HG02885 (cell line): Measurements from ENCODE around the gene ASB9.
A peak's percentile ranks its signal among the peaks of the same experiment; 100 is the strongest.
"Not testable (repeated sequence)": the region's sequence is repeated elsewhere in the genome, so short reads cannot be mapped to it uniquely, and the experiment has no call there.

ENCODE experiments used
- ATAC-seq: cut with Tn5 transposase; IDR thresholded peaks from one replicate; pipeline ENCODE4 v1.9.1; 2021; ENCODE audit warnings: mild to moderate bottlenecking; ENCODE audit not compliant: unreplicated experiment, poor library complexity

ASB9 gene

GRCh38 chrX:15242899-15243555, 26.9 kb downstream of the ASB9 start:
- no peak for ATAC-seq

- no peak for ATAC-seq
Observed at GRCh38 chrX:15241301-15241700, 28.6 kb downstream of the ASB9 start.

GRCh38 chrX:15240414-15240813, 29.5 kb downstream of the ASB9 start:
- no peak for ATAC-seq

- ATAC-seq: no peak
Observed at GRCh38 chrX:15236146-15236545, 33.7 kb downstream of the ASB9 start.

DNA sequence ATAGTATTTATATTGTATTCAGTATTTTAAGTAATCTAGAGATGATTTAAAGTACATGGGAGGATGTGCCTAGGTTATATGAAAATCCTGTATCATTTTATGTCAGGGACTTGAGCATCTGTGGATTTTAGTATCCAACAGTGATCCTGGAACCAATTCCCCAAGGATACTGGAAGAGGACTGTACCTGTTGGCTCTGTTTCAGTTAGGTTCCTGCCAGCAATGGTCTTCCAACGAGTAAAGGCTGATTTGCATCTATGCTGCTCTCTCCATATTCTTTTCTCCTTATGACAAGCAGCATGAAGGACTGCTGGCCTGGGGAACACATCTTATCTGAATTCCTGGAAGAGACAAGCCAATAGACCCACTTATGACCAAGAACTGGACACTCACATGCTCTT, 34.9 kb downstream of the ASB9 start:
- ATAC-seq: no peak

GRCh38 chrX:15233416-15234015, 36.4 kb downstream of the ASB9 start:
- no peak for ATAC-seq

- ATAC-seq: no peak
Observed at GRCh38 chrX:15224747-15225146, 45.1 kb downstream of the ASB9 start.

DNA sequence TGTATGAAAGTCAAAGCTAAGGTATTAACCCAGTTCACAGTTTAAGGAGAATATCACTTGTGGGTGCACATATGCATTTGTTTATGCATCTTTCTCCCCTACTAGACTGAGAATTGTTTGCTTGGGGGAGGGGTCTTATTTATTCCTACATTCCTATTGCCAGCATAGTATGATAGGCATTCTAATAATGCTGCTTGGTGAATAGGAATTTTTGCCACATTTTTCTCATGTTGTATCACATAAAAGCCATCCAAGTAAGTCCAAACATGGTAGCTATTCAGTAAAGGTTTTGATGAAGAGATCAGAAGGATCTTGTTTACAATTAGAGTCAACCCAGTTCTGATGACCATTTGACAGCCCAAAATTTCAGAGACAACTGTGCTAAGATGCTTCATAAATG, 48.6 kb downstream of the ASB9 start:
- ATAC-seq: no peak

DNA sequence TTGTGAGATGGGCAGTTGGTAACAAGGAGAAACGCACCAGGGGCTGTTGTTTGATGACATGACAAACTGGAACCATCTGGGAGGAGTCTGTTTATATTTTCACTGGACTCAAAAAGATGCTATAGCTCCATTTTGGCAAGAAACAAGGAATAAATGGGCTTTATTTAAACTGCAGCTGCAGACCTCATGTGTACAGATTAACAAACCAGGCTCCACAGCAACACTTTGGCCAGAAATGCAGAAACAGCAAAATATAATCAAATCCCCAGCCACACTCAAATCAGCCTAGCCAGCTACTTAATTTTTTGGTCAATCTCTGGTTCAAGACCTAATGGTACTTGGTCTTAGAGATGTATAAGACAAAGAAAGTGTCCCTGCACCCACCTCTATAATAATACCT, 52.7 kb downstream of the ASB9 start:
- ATAC-seq: no peak

DNA sequence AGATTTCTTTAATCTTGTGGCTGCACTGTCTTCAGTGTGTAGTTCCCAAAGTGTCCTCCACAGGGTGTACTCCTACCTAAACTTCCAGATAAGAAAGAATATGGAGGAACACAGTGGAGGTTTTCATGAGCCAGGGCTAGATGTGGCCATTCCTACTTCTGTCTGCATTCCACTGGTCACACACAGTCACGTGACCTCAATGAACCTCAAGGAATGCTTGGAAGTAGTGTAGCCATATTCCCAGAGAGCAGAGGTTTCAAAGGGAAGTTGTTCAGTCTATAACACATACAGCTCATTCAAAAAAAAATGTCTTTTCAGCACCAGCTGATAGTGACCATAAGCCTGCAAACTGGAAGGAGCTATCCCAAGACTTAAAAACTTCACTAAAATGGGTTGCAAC, 53.6 kb downstream of the ASB9 start:
- no peak for ATAC-seq

- no peak for ATAC-seq
Observed at GRCh38 chrX:15215366-15215765, 54.5 kb downstream of the ASB9 start.

DNA sequence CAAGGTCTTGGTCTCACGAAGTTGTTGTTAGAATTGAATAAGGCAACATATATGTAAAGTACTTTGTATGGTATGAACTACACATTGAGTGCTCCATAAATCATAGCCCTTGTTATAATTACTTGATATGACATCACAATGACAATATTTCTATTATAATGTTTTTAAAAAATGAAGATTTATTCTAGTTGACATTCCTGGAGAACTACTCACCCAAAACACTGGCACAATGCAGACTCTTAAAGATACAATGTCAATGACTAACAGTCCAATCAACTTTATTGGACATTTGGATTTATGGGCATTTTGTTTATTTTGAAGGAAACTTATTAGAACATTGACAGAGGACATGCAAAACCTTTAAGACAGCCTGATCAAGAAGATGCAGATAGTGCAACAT, 55.3 kb downstream of the ASB9 start:
- no peak for ATAC-seq

- ATAC-seq: no peak
Observed at GRCh38 chrX:15209096-15209495, 60.8 kb downstream of the ASB9 start.

GRCh38 chrX:15207994-15208393, 61.9 kb downstream of the ASB9 start:
- no peak for ATAC-seq

DNA sequence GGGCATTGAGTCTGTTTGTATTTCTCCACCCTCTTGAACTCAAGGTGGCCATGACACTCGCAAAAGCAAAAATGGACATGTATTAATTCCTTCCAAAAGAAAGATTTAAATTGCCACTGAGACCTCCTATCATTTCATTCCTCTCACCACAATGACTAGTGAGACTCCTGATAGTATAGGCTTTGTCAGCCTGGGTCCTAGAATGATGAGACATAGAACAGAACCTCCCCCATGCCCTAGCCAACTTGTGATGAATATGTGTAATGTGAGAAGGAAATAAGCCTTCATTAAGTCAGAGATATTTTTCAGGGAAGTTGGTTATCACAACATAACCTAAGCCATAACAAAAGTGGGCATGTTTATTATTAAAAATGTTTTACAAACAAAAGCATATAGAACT, 62.5 kb downstream of the ASB9 start:
- no peak for ATAC-seq

GRCh38 chrX:15206306-15206705, 63.6 kb downstream of the ASB9 start:
- no peak for ATAC-seq

DNA sequence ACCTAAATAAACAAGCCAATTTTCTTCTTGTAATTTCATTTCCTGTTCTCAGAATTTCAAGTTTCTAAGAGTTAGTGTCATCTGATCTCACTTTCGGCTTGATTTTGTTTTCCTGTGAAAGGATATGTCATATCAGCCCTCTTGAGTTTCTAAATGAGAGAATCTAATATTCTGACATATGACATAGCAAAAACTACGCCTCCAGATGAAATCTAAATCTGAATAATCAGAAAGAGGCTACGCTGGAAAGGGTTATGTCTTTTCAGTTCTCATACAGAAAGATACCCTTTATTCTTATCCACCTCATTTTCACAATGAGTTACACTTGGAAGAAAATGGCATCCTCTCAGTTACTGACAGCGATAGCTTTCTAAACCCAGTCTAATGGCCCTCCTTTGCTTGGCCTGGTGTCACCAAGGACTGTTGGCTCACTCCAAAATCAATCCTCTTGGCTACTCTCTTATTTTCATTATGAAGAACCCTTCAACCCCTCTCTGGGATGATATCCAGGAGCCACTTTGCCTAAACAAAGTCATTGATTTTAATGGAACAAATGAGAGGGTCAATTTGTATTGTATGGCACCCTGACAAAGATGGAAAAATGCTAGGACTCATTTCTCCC, 65.6 kb downstream of the ASB9 start:
- ATAC-seq: peak; percentile 85

GRCh38 chrX:15203694-15204093, 66.2 kb downstream of the ASB9 start:
- ATAC-seq: no peak

DNA sequence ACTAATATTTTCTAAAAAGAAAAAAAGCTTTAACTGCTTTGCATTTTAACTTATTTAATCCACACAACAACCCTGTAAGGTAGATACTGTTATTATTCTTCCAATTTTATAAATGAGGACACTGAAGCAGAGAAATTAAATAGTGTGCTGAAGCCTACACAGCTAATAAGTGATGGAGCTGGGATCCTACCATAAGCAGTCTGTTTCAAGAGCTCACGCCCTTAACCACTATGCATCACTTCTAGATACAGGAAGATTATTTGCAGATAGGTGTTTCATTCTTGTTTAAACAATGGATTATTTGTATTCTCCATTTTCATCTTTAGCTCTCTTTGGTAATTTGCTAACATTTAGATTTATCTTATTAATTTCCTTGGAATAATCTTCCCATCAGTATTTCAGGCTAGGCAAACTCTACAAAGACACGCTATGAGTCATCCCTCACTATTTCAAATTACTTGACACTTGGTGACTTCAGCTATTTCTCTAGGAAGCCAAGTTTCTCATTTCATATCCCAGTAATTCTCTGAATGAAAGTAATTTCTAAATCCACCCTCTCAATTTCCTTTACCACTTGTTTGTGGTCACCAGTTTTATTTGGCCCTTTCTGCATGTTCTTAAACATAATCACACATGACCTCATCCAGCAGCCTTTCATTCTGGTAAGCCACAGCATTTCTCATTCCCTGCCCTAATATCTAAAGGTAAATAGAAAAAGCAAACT, 67.3 kb downstream of the ASB9 start:
- ATAC-seq: peak; percentile 35

GRCh38 chrX:15200871-15201270, 69.0 kb downstream of the ASB9 start:
- ATAC-seq: no peak

- ATAC-seq: not testable (repeated sequence)
Observed at GRCh38 chrX:15198608-15199202, 71.2 kb downstream of the ASB9 start.
